Lower leg skin (tissue), 3 donors: ENCODE measurements around the gene TLR1.

ENCODE experiments used
- CTCF ChIP-seq, 3 donors: fragments of 450-650 bp; IDR thresholded peaks; one replicate each; pipeline ENCODE4 v1.5.1; 2016; ENCODE audit warnings: antibody characterized with exemption in 3 of 3, mild to moderate bottlenecking in 3 of 3, moderate library complexity in 2 of 3
- POLR2A ChIP-seq, 2 donors: fragments of 450-650 bp; IDR thresholded peaks; one replicate each; pipeline ENCODE4 v1.6.1; 2016 to 2017; ENCODE audit warnings: antibody characterized with exemption in 2 of 2, mild to moderate bottlenecking in 1 of 2, moderate library complexity in 1 of 2

- TF ChIP-seq CTCF (IDR thresholded peaks at IDR 0.05) (no peak), POLR2A (IDR thresholded peaks at IDR 0.05) (no peak)
These were observed 44.8 kb downstream of the TLR1 start for GRCh38 chr4:38759790-38760122.
